Gastroesophageal sphincter (tissue), 4 donors: ENCODE data around the gene DACH1. TPM values are rescaled to one million over a fixed set of nuclear protein-coding genes. Genes with fewer than 3 reads are reported as not detected.

Source experiments
- ATAC-seq: fragments of 150-250 bp; one replicate; pipeline ENCODE4 v1.9.1; 2016; ENCODE audit warnings: mild to moderate bottlenecking, moderate library complexity
- H3K27ac ChIP-seq, 4 donors: fragments of 200-600 bp; sonication (generic) in 3 of 4; 1 replicate in 3 of 4; 2 replicates in 1 of 4; pipeline ENCODE4 v1.5.1; 2016 to 2019
- H3K27me3 ChIP-seq: fragments of 200-600 bp; sonication (generic); one replicate; pipeline ENCODE4 v1.5.1; 2019
- H3K36me3 ChIP-seq, 2 donors: fragments of 200-600 bp; sonication (generic); one replicate each; pipeline ENCODE4 v1.5.1; 2019; ENCODE audit warnings: control low read depth in 1 of 2
- H3K4me1 ChIP-seq, 3 donors: fragments of 200-600 bp; sonication (generic); 1 replicate in 2 of 3; 2 replicates in 1 of 3; pipeline ENCODE4 v1.5.1; 2016 to 2019; ENCODE audit warnings: control low read depth in 2 of 3
- H3K4me3 ChIP-seq, 2 donors: fragments of 200-600 bp; sonication (generic); one replicate each; pipeline ENCODE4 v1.5.1; 2019; ENCODE audit warnings: mild to moderate bottlenecking in 1 of 2, moderate library complexity in 1 of 2
- H3K9me3 ChIP-seq, 3 donors: fragments of 200-600 bp; sonication (generic); one replicate each; pipeline ENCODE4 v1.5.1; 2017 to 2019; ENCODE audit warnings: control low read depth in 2 of 3
- CTCF ChIP-seq, 4 experiments: fragments of 200-600 bp in 2 of 4; fragments of 450-650 bp in 2 of 4; sonication (generic) in 1 of 4; IDR thresholded peaks; one replicate each; pipeline ENCODE4 v1.5.1; 2017 to 2019; ENCODE audit warnings: antibody characterized with exemption in 4 of 4, mild to moderate bottlenecking in 2 of 4, moderate library complexity in 2 of 4
- EP300 ChIP-seq: sonication (generic); formaldehyde crosslinking; IDR thresholded peaks from one replicate; pipeline ENCODE4 v1.6.1; 2017; ENCODE audit warnings: antibody characterized with exemption, mild to moderate bottlenecking
- POLR2A ChIP-seq, 2 donors: fragments of 450-650 bp; IDR thresholded peaks; one replicate each; pipeline ENCODE4 v1.6.1; 2017; ENCODE audit warnings: antibody characterized with exemption in 2 of 2, mild to moderate bottlenecking in 2 of 2, moderate library complexity in 1 of 2
- POLR2AphosphoS5 ChIP-seq: sonication (generic); formaldehyde crosslinking; IDR thresholded peaks from one replicate; pipeline ENCODE4 v1.6.1; 2017; ENCODE audit warnings: antibody characterized with exemption
- WGBS, 2 donors: methylation state at CpG; one replicate each; pipeline ENCODE4 v1.1.5; 2018; ENCODE audit warnings: low coverage in 1 of 2; 5-methylcytosine and 5-hydroxymethylcytosine counted together
- total RNA-seq, 4 donors: library from RNA; depleted of rRNA; stranded (reverse); fragments of >200 nt; gene quantifications; one replicate each; pipeline ENCODE4 v1.1.0, GENCODE V29; 2016

DACH1 gene
- total RNA-seq, 4 donors from 2014 or later = 1.1 to 2.1 (median 1.7) TPM

GRCh38 chr13:71789693-71790329 lies 77.2 kb downstream of the DACH1 start:
- no peak for ATAC-seq
- no peak overlapping the region for H3K4me3 ChIP-seq
- 69 to 77% methylated on average over 5 of the region's 5 CpGs for WGBS, 2 donors
- TF ChIP-seq POLR2A (IDR thresholded peaks at IDR 0.05) (no peak), EP300 (no peak), POLR2AphosphoS5 (no peak), CTCF (IDR thresholded peaks at IDR 0.05) (no peak)
- no peaks in the 10 kb centered on the region for H3K27me3 ChIP-seq
- H3K27ac ChIP-seq = no peak overlapping the region
- no peaks in the 10 kb centered on the region for H3K9me3 ChIP-seq
- no peaks in the 10 kb centered on the region for H3K36me3 ChIP-seq
- H3K4me1 ChIP-seq = no peaks in the 10 kb centered on the region

- no peak overlapping the region for H3K4me3 ChIP-seq
- H3K27me3 ChIP-seq = no peaks in the 10 kb centered on the region
- no peaks in the 10 kb centered on the region for H3K9me3 ChIP-seq
- TF ChIP-seq CTCF (IDR thresholded peaks at IDR 0.05) = no peak
- no peak overlapping the region for H3K27ac ChIP-seq
- ATAC-seq = no peak
- no peaks in the 10 kb centered on the region for H3K4me1 ChIP-seq
- H3K36me3 ChIP-seq = no peaks in the 10 kb centered on the region
Observed at GRCh38 chr13:71789037-71789436, 78.0 kb downstream of the DACH1 start.

- ATAC-seq = no peak
- WGBS, 2 donors = 59 to 61% methylated on average over 7 to 9 of the region's 9 CpGs
- Histone ChIP-seq H3K4me3 (no peak overlapping the region), H3K36me3 (no peaks in the 10 kb centered on the region), H3K4me1 (no peaks in the 10 kb centered on the region), H3K27ac (no peak overlapping the region), H3K9me3 (no peaks in the 10 kb centered on the region), H3K27me3 (no peaks in the 10 kb centered on the region)
- TF ChIP-seq CTCF (IDR thresholded peaks at IDR 0.05) (no peak), POLR2AphosphoS5 (no peak), POLR2A (IDR thresholded peaks at IDR 0.05) (no peak), EP300 (no peak)
Observed at GRCh38 chr13:71787414-71787813, 79.6 kb downstream of the DACH1 start.

- no peak for ATAC-seq
Observed at GRCh38 chr13:71786875-71787274, 80.1 kb downstream of the DACH1 start.

More at GRCh38 chr13:71786875-71787274, 80.1 kb downstream of the DACH1 start:
- H3K27ac ChIP-seq = no peak overlapping the region
- no peaks in the 10 kb centered on the region for H3K4me1 ChIP-seq
- TF ChIP-seq EP300 (no peak), POLR2A (IDR thresholded peaks at IDR 0.05) (no peak), CTCF (IDR thresholded peaks at IDR 0.05) (no peak), POLR2AphosphoS5 (no peak)
- H3K4me3 ChIP-seq = no peak overlapping the region
- no peaks in the 10 kb centered on the region for H3K36me3 ChIP-seq
- 61% methylated on average over 3 to 4 of the region's 4 CpGs for WGBS, 2 donors
- no peaks in the 10 kb centered on the region for H3K9me3 ChIP-seq
- no peaks in the 10 kb centered on the region for H3K27me3 ChIP-seq
